Endothelial cell of hepatic sinusoid (primary cell): Measurements from ENCODE around the gene DCHS2.
"Not testable (repeated sequence)": the region's sequence is repeated elsewhere in the genome, so short reads cannot be mapped to it uniquely, and the experiment has no call there.

Experiments
- in situ Hi-C: cut with HindIII; loops from 2 replicates; pipeline ENCODE4 v1.10.0; 2017; ENCODE audit warnings: low sequenced_read_pairs

Gene DCHS2

DNA sequence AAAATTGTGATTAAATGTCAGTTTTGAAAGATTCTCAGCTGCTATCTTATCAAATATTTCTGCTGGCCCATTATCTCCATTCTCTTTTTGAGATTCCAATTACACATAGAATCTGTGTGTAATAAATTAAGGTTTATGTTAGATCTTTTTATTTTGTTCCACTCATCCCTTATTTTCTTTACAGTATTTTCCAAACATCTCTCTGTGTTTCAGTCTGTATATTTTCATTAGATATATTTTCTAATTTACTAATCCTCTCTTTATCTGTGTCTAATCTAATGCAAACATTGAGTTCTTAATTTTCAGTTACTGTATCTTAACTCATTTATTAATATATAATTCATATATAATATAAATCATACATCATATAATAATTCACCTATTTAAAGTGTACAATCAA is 268.7 kb downstream of the DCHS2 start:
- in situ Hi-C loops = no loop called here

DNA sequence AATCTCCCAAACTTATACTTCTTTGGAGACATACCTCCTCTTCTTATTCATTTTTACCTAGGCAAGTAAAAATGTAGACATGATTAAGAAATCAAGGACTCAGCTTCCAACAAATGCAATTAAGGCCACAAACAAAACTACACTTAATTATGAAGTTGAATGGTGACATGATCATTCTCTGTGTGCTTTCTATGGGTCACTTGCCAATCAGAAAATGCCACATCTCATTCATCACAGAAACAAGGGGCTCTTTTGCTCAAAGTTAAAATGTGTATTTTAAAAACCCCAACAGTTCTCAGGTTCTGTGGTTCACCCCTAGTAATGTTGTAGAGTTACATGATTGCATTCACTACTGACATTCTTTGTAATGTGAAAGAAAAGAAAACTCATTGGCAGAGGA is 273.5 kb downstream of the DCHS2 start:
- in situ Hi-C loops = no loop called here

DNA sequence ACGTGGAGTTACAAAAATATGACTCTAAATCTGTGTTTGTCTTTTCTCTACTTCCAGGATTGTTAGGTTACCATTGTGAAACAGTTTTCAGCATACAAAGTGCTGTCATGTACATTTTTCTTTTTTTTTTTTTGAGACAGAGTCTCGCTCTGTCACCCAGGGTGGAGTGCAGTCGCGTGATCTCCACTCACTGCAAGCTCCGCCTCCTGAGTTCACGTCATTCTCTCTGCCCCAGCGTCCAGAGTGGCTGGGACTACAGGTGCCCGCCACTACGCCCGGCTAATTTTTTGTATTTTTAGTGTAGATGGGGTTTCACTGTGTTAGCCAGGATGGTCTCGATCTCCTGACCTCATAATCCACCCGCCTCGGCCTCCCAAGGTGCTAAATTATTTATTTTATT is 274.2 kb downstream of the DCHS2 start:
- in situ Hi-C loops = not testable (repeated sequence)

DNA sequence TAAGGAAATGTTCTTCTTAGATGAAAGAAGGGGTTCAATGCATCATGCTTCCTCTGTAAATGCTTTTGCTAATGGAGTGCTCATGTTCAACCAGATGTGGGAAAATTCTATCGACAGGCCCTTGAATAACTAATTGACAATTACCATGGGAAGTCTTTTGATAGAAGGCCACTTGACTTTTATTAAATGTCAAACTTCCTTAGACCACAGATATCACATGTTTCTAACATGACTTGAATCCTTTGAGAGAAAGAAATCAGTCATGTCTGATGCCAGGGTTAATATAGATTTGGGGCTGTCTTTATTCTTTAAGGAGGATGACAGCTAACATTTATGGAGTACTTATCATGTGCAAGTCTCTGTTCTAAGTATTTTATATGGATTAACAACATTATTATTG is 280.1 kb downstream of the DCHS2 start:
- in situ Hi-C loops = no loop called here

DNA sequence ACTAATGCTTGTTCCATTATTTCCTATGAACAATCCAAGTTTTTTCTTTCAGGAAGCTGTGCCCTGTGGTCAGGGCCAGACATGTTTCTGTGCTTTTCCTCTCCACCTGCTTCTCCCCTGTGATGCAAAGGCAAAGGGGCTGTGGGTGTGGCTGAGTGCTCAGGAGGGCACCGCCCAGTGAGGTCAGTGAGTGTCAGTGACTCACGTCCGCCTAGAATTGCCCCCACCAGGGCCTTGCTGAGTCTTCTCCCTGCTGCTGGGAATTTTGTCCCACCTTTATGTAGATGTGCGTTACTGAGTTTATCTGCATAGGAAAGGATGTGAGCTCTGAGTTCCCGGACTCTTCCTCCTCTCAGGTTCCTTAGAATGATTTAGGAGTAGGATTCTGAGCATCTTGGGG is 283.2 kb downstream of the DCHS2 start:
- in situ Hi-C loops = no loop called here

DNA sequence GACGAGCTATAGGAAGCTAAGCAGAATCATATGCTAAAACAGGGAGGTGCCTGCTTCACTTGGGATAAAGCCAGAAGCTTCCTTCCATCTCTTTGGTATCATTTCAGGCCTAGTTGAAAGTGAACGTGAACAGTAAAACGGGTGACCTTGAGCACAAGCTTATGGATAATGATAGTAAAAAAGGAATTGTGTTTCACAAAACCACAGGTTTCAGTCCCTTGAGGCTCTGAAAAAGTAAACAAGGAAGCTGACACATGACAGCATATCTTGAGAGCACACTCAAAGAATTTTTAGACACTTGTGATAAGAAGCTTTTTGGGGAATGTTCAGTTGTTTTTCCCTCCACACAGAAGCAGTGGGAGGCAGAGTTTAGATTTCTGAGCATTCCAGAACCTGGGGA is 286.1 kb downstream of the DCHS2 start:
- in situ Hi-C loops = no loop called here

DNA sequence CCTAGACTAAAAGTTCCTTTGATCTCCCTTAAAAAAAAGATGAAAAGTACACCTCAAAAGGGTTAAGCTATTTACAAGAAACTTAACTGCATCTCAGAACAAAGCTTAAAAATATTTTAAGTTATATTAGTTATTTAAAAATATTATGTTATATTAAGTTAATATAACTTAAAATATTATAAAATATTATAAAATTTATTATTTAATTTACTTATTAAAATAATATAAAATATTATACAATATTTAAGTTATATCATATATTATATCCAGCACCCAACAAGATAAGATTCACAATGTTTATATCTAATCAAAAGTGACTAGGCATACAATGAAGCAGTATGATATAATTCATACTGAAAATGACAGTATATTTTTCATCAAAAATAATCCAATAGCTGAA is 296.9 kb downstream of the DCHS2 start:
- in situ Hi-C loops = no loop called here

DNA sequence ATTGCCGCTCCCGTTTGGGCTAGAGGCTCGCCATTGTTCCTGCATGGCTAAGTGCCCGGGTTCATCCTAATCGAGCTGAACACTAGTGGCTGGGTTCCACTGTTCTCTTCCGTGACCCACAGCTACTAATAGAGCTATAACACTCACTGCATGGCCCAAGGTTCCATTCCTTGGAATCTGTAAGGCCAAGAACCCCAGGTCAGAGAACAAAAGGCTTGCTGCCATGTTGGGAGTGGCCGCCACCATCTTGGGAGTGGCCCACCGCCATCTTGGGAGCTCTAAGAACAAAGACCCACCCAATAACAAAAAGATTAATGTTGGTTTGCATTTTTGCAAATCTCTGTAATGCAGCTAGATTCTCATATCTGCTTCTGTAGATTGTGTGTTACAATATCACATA is 299.0 kb downstream of the DCHS2 start:
- in situ Hi-C loops = no loop called here

DNA sequence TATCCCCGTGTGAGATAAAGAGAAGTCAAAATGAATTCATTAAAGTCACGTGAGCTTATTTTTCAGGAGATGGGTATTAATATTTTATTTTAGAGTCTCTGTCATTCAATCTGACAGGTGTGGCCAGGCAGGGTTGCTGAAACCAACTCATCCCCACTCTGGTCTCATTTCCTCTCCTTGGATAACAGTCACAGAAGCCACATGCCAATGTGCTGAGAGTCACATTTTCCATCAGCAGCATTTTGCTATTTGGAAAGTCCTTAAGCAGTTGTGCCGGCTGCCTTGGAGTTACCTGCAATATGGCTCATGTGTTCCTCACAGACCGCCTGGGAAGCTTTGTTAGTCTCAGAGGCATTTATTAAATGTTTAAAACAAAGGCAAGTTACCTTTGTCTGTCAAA is 302.3 kb downstream of the DCHS2 start:
- in situ Hi-C loops = no loop called here

DNA sequence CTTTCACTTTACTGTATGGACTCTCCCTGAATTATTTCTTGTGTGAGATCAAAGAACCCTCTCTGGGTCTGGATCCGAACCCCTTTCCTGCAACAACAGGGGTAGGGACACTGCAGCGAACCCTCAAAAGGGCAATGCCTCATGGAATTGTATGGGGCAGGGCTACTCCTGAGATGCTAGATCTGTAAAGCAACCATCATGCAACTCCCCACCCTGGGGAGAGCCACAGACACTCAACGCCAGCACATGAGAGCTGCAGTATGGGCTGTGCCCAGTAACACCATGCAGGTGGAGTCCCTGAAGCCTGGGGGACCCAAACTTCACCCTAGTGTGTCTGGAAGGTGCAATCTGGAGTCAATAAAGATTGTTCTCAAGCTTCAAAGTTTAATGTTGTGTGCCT is 304.7 kb downstream of the DCHS2 start:
- in situ Hi-C loops = no loop called here

DNA sequence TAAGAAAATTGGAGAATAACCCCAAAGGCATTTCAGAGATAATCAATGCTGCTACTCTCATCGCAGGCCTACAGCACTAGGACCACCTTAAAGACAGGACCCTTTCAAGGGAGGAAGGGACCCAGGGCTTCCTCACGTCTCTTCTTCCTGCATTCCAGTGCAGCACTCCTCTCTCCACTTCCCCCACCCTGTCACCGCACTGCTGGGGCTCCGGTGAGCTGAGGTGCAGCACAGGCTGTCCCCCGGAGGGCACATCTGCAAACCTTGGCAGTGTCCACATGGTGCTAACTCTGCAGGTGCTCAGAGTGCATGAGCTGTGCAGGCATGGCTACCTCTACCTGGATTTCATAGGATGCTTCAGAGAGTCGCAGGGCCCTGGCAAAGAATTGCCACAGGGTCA is 305.6 kb downstream of the DCHS2 start:
- in situ Hi-C loops = no loop called here

DNA sequence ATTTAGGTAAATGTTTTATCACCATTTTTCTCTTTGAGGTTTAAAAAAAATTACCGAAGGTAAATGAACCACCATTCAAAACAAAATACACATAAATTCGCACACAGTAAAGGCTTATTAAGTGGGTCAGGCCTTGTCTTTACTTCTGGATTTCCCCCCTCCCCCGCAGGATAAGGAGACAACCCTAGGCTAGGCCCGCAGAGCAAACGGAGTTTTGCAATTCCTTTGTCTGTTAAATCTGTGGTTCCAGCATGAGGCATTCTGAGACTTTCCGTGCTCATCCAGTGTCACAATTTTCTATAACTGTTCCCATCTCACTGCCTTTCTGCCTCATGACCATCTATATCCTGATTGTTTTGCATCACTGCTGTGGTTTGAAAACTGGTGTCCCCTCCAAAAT is 307.4 kb downstream of the DCHS2 start:
- in situ Hi-C loops = no loop called here

DNA sequence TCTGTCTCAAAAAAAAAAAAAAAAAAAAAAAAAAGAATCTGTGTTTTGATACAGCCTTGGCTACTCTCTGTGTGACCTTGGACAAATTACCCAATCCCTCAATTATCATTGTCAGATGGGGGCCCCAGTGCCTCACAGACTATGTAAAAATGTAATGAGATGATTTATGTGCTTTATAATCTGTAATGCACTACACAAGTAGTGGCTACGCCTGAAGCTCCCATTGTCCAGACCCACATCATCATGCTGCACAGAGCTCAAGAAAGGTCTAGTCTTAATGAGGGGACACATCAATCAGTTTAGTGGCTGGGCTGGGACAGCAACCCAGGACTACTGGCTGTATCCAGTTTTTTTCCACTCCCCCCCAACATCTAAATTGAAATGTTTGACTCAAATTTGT is 308.3 kb downstream of the DCHS2 start:
- in situ Hi-C loops = no loop called here
